ENCODE data around the gene CNTN5. TPM values are rescaled to one million over a fixed set of nuclear protein-coding genes. Genes with fewer than 3 reads are reported as not detected.

CNTN5 gene
- total RNA-seq, 1 donor from 2014 or later = 1.6 TPM

GRCh38 chr11:99461913-99462312 lies 441.2 kb downstream of the CNTN5 start:
- Mint-ChIP-seq H3K27me3 (ENCODE audit: unreplicated experiment) (no peaks in the 10 kb centered on the region), H3K36me3 (ENCODE audit: unreplicated experiment) (no peaks in the 10 kb centered on the region), H3K4me1 (ENCODE audit: low read depth, unreplicated experiment) (no peaks in the 10 kb centered on the region), H3K4me3 (ENCODE audit: unreplicated experiment) (no peak overlapping the region), H3K9me3 (ENCODE audit: unreplicated experiment) (no peaks in the 10 kb centered on the region), H3K27ac (ENCODE audit: unreplicated experiment) (no peak overlapping the region)
- no peak for TF ChIP-seq CTCF (IDR thresholded peaks at IDR 0.05; ENCODE audit: partially characterized antibody, unreplicated experiment)
- no peak for DNase-seq

- H3K27ac Mint-ChIP-seq (ENCODE audit: unreplicated experiment) = no peak overlapping the region
- H3K27me3 Mint-ChIP-seq (ENCODE audit: unreplicated experiment) = no peaks in the 10 kb centered on the region
Observed at GRCh38 chr11:99464985-99465384, 444.2 kb downstream of the CNTN5 start.

GRCh38 chr11:99489581-99489980 lies 468.8 kb downstream of the CNTN5 start:
- no peak for DNase-seq
- no peak for TF ChIP-seq CTCF (IDR thresholded peaks at IDR 0.05; ENCODE audit: partially characterized antibody, unreplicated experiment)
- Mint-ChIP-seq H3K36me3 (ENCODE audit: unreplicated experiment) (no peaks in the 10 kb centered on the region), H3K27me3 (ENCODE audit: unreplicated experiment) (no peaks in the 10 kb centered on the region), H3K4me3 (ENCODE audit: unreplicated experiment) (no peak overlapping the region), H3K9me3 (ENCODE audit: unreplicated experiment) (no peaks in the 10 kb centered on the region), H3K4me1 (ENCODE audit: low read depth, unreplicated experiment) (no peaks in the 10 kb centered on the region), H3K27ac (ENCODE audit: unreplicated experiment) (no peak overlapping the region)

More at GRCh38 chr11:99464985-99465384, 444.2 kb downstream of the CNTN5 start:
- no peak for DNase-seq
- no peaks in the 10 kb centered on the region for H3K4me1 Mint-ChIP-seq (ENCODE audit: low read depth, unreplicated experiment)
- no peak for TF ChIP-seq CTCF (IDR thresholded peaks at IDR 0.05; ENCODE audit: partially characterized antibody, unreplicated experiment)
- no peaks in the 10 kb centered on the region for H3K36me3 Mint-ChIP-seq (ENCODE audit: unreplicated experiment)
- no peaks in the 10 kb centered on the region for H3K9me3 Mint-ChIP-seq (ENCODE audit: unreplicated experiment)
- no peak overlapping the region for H3K4me3 Mint-ChIP-seq (ENCODE audit: unreplicated experiment)

GRCh38 chr11:99494065-99494464 lies 473.3 kb downstream of the CNTN5 start:
- H3K4me3 Mint-ChIP-seq (ENCODE audit: unreplicated experiment) = no peak overlapping the region
- DNase-seq = no peak
- no peaks in the 10 kb centered on the region for H3K4me1 Mint-ChIP-seq (ENCODE audit: low read depth, unreplicated experiment)
- TF ChIP-seq CTCF (IDR thresholded peaks at IDR 0.05; ENCODE audit: partially characterized antibody, unreplicated experiment) = no peak
- H3K27me3 Mint-ChIP-seq (ENCODE audit: unreplicated experiment) = peaks cover 1% of the 10 kb centered on the region
- no peaks in the 10 kb centered on the region for H3K36me3 Mint-ChIP-seq (ENCODE audit: unreplicated experiment)
- no peaks in the 10 kb centered on the region for H3K9me3 Mint-ChIP-seq (ENCODE audit: unreplicated experiment)
- no peak overlapping the region for H3K27ac Mint-ChIP-seq (ENCODE audit: unreplicated experiment)

GRCh38 chr11:99501655-99502054 lies 480.9 kb downstream of the CNTN5 start:
- no peak for TF ChIP-seq CTCF (IDR thresholded peaks at IDR 0.05; ENCODE audit: partially characterized antibody, unreplicated experiment)
- Mint-ChIP-seq H3K27ac (ENCODE audit: unreplicated experiment) (no peak overlapping the region), H3K4me3 (ENCODE audit: unreplicated experiment) (no peak overlapping the region), H3K9me3 (ENCODE audit: unreplicated experiment) (no peaks in the 10 kb centered on the region), H3K27me3 (ENCODE audit: unreplicated experiment) (no peaks in the 10 kb centered on the region), H3K4me1 (ENCODE audit: low read depth, unreplicated experiment) (no peaks in the 10 kb centered on the region), H3K36me3 (ENCODE audit: unreplicated experiment) (no peaks in the 10 kb centered on the region)
- DNase-seq = no peak
